GM12874 (cell line): Measurements from ENCODE around the gene LINC01488.

Source experiments
- TF ChIP-seq, protein P1 (sequence below): IDR thresholded peaks from 2 replicates; pipeline ENCODE4 v1.5.1; 2011; ENCODE audit warnings: low read depth, mild to moderate bottlenecking, control low read depth, low read length, moderate library complexity; ENCODE audit not compliant: insufficient read depth

LINC01488 gene

DNA sequence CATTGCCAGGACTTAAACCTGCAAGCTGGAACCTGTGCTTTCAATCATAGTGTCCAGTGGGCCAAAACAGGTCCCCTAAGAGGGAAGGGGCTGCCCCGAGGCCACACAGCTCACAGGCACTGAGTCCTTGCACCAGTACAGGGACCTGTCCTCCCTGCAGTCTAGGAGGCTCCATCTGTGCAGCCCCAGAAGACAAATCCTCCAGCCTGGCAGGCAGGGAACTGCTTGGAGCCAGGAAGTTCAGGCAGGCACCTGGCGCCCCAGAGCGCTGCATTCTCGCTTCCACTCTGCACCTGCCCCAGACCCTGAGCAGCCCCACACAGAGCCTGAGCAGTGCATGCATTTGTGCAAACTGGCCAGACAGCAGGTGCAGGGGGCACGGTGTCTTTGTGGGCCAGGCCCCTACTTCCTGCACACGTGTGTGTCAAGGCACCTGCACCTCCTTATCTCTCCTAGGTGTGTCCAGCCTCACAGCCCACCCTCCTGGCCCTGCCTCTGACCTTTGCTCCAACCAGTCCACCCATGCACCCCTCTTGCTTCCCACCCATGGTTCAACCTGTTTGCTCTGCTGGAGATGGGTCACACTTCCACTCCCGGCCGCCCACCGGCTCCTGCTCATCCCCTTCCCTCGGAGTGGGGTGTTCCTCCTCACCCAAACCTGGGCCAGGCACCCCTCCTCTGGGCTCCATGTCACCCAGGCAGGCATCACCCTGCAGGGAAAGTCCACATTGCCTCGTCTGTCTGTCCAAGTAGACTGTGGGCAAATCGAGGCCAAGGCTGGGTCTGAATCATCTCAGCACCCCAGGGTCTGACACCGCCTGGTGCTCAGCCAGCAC is 19.0 kb downstream of the LINC01488 start:
- TF ChIP-seq, protein P1, sequence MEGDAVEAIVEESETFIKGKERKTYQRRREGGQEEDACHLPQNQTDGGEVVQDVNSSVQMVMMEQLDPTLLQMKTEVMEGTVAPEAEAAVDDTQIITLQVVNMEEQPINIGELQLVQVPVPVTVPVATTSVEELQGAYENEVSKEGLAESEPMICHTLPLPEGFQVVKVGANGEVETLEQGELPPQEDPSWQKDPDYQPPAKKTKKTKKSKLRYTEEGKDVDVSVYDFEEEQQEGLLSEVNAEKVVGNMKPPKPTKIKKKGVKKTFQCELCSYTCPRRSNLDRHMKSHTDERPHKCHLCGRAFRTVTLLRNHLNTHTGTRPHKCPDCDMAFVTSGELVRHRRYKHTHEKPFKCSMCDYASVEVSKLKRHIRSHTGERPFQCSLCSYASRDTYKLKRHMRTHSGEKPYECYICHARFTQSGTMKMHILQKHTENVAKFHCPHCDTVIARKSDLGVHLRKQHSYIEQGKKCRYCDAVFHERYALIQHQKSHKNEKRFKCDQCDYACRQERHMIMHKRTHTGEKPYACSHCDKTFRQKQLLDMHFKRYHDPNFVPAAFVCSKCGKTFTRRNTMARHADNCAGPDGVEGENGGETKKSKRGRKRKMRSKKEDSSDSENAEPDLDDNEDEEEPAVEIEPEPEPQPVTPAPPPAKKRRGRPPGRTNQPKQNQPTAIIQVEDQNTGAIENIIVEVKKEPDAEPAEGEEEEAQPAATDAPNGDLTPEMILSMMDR = no peak

DNA sequence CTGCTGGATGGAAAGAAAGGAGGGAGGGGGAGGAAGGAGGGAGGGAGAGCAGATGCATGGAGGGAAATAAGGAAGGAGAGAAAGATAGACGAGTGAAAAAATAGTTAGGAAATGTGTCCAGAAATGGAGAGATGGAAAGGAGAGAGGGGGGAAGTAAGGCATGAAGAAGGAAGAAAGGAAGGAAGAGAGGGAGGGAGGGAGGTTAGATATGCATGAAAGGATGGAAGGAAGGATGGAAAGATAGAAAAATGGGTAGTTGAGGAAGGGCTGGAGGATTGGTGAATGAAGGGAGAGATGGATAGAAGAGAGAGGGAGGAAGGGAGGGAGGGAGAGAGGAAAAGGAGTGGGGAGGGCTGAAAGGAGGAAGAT is 19.6 kb downstream of the LINC01488 start:
- TF ChIP-seq, protein P1 = no peak

DNA sequence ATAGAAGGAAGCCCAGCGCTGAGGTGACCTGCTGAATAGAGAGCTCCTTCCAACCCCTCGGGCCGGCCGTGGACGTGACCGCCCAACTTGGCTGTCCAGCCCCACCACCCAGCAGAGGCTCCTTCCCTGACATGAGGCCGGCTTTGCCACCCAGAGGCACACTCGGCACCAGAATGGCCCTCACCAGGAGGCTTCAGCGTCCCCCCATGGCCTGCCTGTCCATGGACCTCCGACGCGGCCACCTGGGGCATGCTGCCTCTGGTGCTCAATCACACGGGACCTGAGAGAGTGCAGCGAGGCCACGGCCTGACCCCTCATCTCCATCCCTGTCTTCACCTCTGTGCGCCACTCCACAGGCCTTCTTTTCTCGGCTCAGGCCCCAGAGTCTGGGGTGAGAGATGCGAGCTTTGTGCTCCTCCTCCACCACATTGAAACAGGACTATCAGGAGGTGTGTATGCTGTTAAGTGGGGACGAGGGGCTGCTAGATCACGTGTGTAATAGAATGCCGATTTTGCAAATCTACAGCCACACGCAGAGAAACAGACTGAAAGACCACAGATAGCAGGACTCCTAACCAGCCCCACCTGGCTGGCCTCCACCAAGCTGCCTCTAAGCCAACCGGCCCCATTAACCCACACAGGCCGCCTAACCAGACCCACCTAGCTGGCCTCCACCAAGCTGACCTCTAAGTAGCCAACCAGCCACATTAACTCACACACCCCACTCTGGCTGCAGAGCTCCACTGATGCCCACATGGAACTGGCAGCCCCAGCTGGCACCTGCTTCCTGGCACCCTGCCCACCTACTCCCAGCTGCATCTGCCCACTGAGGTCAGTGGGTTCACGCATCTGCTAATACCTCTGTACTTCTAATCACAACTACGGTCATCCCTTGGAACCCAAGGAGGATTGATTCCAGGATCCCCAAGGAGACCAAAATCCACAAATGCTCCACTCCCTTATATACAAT is 20.7 kb downstream of the LINC01488 start:
- TF ChIP-seq, protein P1 = no peak

DNA sequence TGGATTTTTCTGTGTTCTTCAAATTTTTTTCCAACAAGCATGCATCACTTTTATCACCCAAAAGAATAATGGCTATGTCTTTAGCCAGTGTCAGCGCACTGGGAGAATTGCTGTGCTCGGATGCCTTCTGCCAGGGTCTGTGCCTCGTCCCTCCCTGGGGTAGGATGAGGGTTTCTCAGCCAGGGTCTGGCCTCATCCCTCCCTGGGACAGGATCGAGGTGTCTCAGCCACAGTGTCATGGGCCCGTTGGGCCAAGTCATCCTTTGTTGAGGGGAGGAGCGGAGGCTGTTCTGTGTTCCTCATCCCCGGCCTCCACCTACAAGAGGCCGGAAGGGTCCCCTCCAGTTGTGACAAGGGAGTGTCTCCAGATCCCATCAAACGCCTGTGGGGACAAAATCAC is 22.7 kb downstream of the LINC01488 start:
- TF ChIP-seq, protein P1 = no peak

DNA sequence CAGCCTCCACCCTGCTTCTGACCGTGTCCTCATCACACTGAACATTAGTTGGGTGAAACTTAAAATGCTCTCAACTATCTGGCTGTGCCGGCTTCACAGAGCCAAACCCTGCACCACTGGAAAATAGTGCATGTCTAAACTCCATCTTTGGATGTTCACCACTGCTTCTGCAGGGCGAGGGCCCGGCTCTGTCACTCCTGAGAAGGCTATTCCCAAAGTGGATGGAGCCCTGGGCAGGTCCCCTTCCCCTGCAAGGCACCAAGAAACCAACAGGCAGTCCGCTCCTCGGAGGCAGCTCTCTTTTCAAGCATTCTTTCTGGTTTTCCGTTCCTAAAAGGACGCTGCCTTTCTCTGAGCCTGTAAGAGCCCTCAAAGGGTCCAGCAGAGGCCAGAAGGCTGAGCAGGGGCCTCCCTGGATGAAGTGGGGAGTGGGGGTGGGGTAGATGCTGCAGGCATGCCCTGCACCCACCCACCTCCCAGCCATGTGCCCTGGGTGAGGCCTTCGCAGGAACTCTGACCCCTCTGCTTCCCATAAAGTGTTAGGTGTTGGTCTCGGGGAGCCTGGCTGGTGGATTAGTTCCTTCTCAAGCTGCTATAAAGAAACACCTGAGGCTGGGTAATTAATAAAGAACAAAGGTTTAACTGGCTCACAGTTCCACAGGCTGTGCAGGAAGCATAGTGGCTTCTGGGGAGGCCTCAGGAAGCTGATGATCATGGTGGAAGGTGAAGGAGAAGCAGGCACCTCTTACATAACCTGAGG is 23.3 kb downstream of the LINC01488 start:
- TF ChIP-seq, protein P1 = no peak

DNA sequence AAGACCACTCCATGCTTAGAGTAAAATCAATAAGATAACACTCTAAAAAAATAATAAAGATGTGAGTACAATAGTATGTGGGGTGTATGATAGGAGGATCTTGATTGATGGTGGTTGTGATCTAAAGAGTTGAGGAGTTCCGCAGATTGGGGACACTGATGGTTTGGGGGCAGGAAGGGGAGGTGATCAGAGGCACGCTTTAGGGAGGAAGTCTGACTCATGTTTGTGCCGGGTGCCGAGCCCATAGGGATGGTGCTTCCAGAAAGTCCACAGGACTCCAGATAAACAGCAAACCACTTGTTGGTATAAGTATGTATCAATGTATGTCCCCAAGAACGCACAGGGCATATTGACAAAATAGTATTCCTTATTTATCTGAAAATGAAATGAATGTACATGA is 27.5 kb downstream of the LINC01488 start:
- TF ChIP-seq, protein P1 = no peak

DNA sequence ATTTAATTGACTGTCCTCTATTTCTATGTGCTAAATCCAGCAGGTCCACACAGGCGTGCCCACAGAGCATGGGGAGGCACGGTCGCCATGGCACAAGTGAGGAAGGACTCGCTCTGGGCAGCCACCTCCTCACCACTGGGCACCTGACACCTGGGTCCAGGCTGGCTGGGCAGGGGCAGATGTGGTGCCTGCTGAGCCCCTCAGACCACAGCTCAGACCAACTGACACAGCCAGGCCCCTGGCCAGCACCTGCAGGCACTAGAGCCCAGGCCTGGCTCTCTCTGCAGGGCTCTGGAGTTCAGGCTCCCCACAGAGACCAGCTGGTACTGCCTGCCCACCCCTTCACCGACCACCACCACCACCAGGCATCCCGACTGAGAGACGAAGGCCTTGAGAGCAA is 27.9 kb downstream of the LINC01488 start:
- TF ChIP-seq, protein P1 = no peak
